Motor neuron (in vitro differentiated cells): Measurements from ENCODE around the gene ADCY3. TPM values are rescaled to one million over a fixed set of nuclear protein-coding genes. Genes with fewer than 3 reads are reported as not detected.
A peak's percentile ranks its signal among the peaks of the same experiment; 100 is the strongest.

Experiments used
- ATAC-seq, 8 experiments: fragments of 200-7000 bp; cut with Tn5 transposase; replicated peaks in 6 of 8; 2 replicates each; pipeline ENCODE4 v1.8.0; 2021; ENCODE audit warnings: mild to moderate bottlenecking in 8 of 8, moderate library complexity in 8 of 8
- H3K27ac ChIP-seq, 2 donors: fragments of 250-450 bp; sonication (Bioruptor Pico); 2 replicates each; pipeline ENCODE4 v1.9.0; 2021; ENCODE audit warnings: antibody characterized with exemption in 2 of 2, mild to moderate bottlenecking in 2 of 2, moderate library complexity in 1 of 2
- H3K4me1 ChIP-seq, 2 donors: fragments of 250-450 bp; sonication (Bioruptor Pico); replicated peaks in 1 of 2; 2 replicates each; pipeline ENCODE4 v1.6.1; 2021; ENCODE audit warnings: antibody characterized with exemption in 2 of 2, mild to moderate bottlenecking in 2 of 2, moderate library complexity in 1 of 2
- H3K4me3 ChIP-seq, 5 donors: fragments of 250-450 bp; sonication (Bioruptor Pico); 2 replicates each; pipeline ENCODE4 v1.9.0; 2021; ENCODE audit warnings: antibody characterized with exemption in 5 of 5, mild to moderate bottlenecking in 5 of 5, moderate library complexity in 4 of 5
- WGBS, 10 experiments: fragments of 450-650 bp; shearing (Covaris generic); methylation state at CpG; one replicate each; pipeline ENCODE4 v1.0.0; 2022; 5-methylcytosine and 5-hydroxymethylcytosine counted together
- in situ Hi-C, 9 experiments: fragments of 400-800 bp; cut with MboI; loops; one replicate each; pipeline ENCODE4 v1.15.0; 2021; ENCODE audit warnings: low sequenced_read_pairs in 9 of 9, low pct_unique_long_range_greater_than_20kb in 2 of 9; ENCODE audit not compliant: unreplicated experiment in 9 of 9
- total RNA-seq, 8 experiments: library from RNA; unstranded; fragments of 300-600 nt; gene quantifications; 2 replicates each; pipeline versions ENCODE4 v1.2.3 to v1.2.4, GENCODE V29; 2022

The ADCY3 gene
- total RNA-seq = 10 to 100 TPM; 10.2 to 91.3 (median 20.6) TPM

DNA sequence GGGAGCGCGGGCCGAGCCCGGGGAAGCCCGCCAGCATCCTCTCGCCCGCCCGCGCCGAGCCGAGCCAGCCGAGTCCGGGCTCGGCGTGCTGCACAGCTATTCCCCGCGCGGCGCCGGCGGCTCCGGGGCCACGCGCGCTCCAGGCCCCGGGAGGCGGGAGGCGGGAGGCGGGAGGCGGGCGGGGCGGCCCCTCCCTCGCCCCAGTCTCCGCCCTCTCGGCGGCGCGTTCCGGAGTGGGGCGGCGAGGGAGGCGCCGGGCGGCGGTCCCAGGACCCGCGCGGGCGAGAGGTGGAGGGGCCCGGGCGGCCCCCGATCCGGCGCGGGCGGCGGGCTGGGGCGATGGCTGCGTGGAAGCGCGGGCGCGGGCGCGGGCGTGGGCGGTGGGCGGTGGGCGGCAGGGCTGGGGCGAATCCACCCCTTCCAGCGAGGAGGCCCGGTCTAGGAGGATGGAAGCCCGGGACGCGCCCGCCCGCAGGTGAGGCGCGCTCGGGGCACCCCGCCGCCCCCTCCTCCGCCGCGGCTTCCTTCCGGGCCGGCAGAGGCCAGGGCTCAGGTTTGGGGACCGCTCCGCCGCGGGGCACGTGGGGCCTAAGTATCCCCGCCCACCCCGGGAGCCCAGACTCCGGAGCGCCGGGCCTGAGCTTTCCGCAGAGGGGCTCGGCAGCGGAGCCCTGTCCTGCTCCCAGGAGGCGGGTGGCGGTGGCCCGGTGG is at the start of gene ADCY3:
TSS of gene ADCY3 (minus strand) at position 140 of the 711 bp plus-strand sequence. CDS start 1,250 bp downstream, outside the sequence.
- in situ Hi-C loops = no loop called here
- H3K4me1 ChIP-seq = peaks cover 10% of the 10 kb centered on the region in 2 donors
- H3K27ac ChIP-seq = peak within 1 kb of the TSS in 1 of 2 donors; percentile 53
- peak within 1 kb of the TSS; percentile 38 to 77 (median 64) for H3K4me3 ChIP-seq
- ATAC-seq = peak; percentile 62 to 85 (median 80)
- 10% methylated on average over 2 of the region's 103 CpGs; no CpG with 5 or more reads in 9 of the 10 experiments for WGBS, 10 experiments

DNA sequence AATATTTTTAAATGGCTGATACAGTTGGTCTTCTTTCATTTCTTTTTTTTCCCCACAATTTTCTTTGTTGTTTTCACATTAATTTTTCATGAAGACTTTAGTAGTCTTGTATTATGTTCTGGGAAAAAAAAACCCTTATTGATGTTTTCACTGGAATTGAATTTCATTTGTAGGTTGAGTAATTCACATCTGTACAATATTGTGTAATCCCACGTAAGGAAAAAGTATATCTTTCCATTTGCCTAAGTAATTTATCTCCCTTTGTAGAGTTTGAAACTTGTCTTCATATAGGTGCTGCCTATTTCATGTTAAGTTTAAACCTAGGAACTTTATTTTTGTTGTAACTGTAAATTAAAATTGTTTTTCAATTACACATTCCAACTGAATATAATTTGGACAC is 49.7 kb upstream of the ADCY3 start:
- peaks cover 4 to 8% of the 10 kb centered on the region in 2 donors for H3K4me1 ChIP-seq
- no peak for ATAC-seq
- in situ Hi-C loops = loop anchor here in 2 of 9 experiments (10.0 to 25.0 kb wide), 2 partner anchors 155 to 557 kb away; no protein-coding TSS in a partner anchor
- WGBS, 10 experiments = 20 to 100% (median 71%) methylated on average over 1 of the region's 1 CpG; no CpG with 5 or more reads in 1 of the 10 experiments
- H3K4me3 ChIP-seq = no peak overlapping the region
- no peak overlapping the region for H3K27ac ChIP-seq

DNA sequence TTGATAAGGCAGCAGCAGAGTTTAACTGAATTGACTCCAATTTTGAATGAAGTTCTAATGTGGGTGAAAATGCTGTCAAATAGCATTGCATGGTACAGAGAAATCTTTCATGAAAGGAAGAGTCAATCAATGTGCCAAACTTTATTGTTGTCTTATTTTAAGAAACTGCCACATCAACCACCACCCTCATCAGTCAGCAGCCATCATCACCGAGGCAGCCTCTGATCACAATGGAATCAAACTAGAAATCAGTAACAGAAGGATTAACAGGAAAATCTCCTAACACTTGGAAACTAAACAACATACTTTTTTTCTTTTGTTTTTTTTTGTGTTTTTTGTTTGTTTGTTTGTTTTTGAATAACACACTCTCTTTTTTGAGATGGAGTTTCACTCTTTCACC is 41.9 kb upstream of the ADCY3 start:
- Histone ChIP-seq H3K27ac (no peak overlapping the region), H3K4me1 (no peaks in the 10 kb centered on the region), H3K4me3 (no peak overlapping the region)
- no peak for ATAC-seq
- in situ Hi-C loops = loop anchor here in 1 of 9 experiments (25.0 kb wide), 1 partner anchor 550 kb away; no protein-coding TSS in a partner anchor
- 78 to 100% (median 100%) methylated on average over 1 of the region's 1 CpG; no CpG with 5 or more reads in 2 of the 10 experiments for WGBS, 10 experiments

DNA sequence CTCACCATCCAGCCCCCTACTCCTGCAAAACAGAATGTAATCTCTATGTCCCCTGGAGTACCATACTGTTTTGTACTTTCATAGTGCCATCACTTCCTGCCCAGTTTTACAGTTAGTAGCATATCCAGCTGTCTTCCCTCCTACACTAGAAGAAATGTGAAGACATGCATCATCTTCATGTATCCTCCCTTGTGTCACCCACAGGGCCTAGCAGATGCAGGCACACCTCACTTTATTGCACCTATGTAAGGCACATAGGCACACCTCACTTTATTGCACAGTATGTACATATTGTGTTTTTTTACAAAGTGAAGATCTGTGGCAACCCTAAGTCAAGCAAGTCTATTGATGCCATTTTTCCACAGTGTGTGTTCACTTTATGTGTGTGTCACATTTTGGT is 39.7 kb upstream of the ADCY3 start:
- Histone ChIP-seq H3K4me1 (no peaks in the 10 kb centered on the region), H3K27ac (no peak overlapping the region), H3K4me3 (no peak overlapping the region)
- in situ Hi-C loops = loop anchor here in 1 of 9 experiments (25.0 kb wide), 1 partner anchor 547 kb away; no protein-coding TSS in a partner anchor
- ATAC-seq = peak in 1 of 8 experiments; percentile 24

DNA sequence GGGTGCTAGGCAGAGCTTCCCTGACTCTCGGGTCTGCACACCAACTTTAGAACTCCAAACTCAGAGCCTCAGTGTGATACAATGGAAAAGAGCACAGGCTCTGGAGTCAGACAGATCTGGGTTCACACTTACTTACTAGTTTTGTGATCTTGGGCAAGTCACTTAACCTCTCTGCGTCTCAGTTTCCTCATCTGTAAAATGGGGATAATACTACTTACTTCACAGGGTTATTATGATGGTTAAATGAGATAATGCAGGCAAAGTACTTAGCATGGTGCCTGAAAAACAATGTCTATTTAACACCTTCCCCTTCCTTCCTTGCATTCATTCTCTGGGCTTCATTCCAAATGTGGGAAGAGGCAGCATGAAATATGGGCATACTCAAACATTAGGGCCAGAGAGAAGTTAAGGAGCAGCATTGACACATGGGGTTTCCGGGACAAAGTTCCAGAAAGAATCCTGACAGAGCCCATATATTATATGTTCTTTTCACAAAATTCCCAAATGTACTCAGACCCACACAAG is 38.4 kb upstream of the ADCY3 start:
- 71 to 97% (median 90%) methylated on average over 1 to 3 of the region's 3 CpGs; no CpG with 5 or more reads in 1 of the 10 experiments for WGBS, 10 experiments
- Histone ChIP-seq H3K27ac (no peak overlapping the region), H3K4me3 (no peak overlapping the region), H3K4me1 (no peaks in the 10 kb centered on the region)
- in situ Hi-C loops = loop anchor here in 1 of 9 experiments (25.0 kb wide), 1 partner anchor 546 kb away; no protein-coding TSS in a partner anchor
- ATAC-seq = peak in 2 of 8 experiments; percentile 21 to 25

DNA sequence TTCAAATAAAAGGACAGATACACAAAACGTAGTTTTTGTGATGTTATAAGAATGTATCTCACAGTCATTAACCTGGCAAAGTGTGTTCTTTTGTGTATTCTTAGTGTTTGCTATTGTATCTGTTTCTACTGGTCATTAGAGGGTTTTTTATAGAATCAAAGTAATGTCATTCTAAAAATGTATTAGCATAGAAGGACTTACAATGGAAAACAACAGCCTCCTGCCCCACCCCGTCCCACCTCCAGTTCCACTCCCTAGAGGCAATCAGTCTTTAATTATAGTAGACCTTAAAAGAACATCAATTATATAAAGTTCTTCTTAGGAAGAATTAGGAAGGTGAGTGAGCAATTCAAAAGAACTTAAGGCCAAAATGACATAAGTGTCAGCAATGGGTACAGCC is 37.9 kb upstream of the ADCY3 start:
- WGBS, 10 experiments = 57 to 100% (median 80%) methylated on average over 1 to 2 of the region's 2 CpGs; no CpG with 5 or more reads in 3 of the 10 experiments
- H3K27ac ChIP-seq = no peak overlapping the region
- no peaks in the 10 kb centered on the region for H3K4me1 ChIP-seq
- in situ Hi-C loops = loop anchor here in 1 of 9 experiments (25.0 kb wide), 1 partner anchor 546 kb away; no protein-coding TSS in a partner anchor
- H3K4me3 ChIP-seq = no peak overlapping the region
- no peak for ATAC-seq

DNA sequence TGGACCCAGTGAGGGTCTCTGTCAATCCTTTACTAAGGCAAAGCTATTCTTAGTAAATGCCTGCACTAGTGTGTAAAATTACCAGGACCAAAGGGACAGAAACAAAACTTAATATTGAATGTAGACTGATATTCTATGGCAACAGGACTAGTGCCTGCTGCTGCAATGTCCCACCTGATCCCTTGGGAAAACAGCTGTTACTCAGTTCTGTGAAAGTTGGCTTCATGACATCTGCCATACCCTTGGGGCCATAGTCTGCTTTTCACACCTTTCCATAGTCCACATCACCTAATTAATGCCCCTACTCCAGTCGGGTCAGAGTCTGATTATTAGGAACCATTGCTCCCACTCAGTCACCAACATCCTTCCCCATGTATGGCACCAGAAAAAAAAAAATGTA is 37.2 kb upstream of the ADCY3 start:
- in situ Hi-C loops = loop anchor here in 1 of 9 experiments (25.0 kb wide), 1 partner anchor 545 kb away; no protein-coding TSS in a partner anchor
- ATAC-seq = no peak
- H3K27ac ChIP-seq = no peak overlapping the region
- 33 to 100% (median 100%) methylated on average over 1 of the region's 1 CpG; no CpG with 5 or more reads in 4 of the 10 experiments for WGBS, 10 experiments
- no peak overlapping the region for H3K4me3 ChIP-seq
- H3K4me1 ChIP-seq = no peaks in the 10 kb centered on the region

DNA sequence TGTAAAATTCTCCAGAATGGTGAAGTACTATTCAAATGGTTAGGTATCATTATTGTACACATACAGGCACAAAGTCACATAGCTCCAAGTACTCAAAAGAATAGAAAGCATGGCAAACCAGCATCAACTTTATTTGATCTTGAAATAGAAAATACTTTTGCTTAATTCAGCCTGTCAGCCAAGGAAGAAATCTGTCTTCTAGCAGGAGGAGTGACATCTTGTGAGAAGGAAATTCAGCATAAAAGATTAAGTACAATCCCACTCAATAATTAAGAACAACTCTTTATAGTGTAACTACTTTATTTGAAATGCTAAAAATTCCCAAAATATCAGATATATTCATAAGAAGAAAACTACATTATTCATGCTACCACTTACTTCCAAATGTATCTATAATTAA is 35.9 kb upstream of the ADCY3 start:
- ATAC-seq = no peak
- H3K27ac ChIP-seq = no peak overlapping the region
- in situ Hi-C loops = loop anchor here in 1 of 9 experiments (25.0 kb wide), 1 partner anchor 544 kb away; no protein-coding TSS in a partner anchor
- H3K4me1 ChIP-seq = no peaks in the 10 kb centered on the region
- no peak overlapping the region for H3K4me3 ChIP-seq

DNA sequence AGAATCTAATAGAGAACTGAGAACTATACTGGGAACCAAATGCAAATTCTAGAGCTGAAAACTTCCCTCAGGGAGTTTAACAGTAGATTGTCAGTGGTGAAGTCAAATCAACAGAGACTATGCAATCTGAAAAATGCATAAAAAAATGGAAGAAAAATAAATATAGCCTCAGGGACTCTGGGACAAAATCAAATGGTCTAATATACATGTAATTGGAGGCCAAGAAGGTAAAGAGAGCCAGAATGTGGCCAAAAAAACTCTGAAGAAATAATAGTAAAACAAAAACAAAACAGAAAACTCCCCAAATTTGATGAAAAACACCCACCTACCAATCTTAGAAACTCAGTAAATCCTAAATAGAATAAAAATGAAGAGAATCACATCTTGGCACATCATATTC is 35.2 kb upstream of the ADCY3 start:
- no peak for ATAC-seq
- Histone ChIP-seq H3K4me1 (no peaks in the 10 kb centered on the region), H3K27ac (no peak overlapping the region), H3K4me3 (no peak overlapping the region)
- in situ Hi-C loops = loop anchor here in 1 of 9 experiments (25.0 kb wide), 1 partner anchor 543 kb away; no protein-coding TSS in a partner anchor

DNA sequence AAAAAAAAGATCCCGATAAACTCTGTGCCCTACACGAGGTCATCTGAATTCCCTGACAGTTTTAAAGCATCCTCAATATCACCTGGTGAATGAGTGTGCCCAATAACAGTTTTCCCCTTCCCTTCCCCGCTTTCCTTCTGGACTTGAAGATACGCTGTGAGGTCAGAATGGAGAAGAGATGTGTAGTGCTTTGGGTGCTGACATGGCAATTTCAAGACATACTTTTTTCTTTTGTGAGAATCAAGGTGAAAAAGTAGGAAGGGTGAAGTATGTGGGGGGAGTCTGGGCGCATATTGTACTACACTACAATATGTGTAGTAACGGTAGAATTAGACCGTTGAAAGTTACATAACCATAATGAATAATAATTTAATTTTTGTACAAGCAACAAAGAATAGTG is 30.1 kb upstream of the ADCY3 start:
- ATAC-seq = no peak
- WGBS, 10 experiments = 73 to 100% (median 94%) methylated on average over 1 to 7 of the region's 7 CpGs
- in situ Hi-C loops = loop anchor here in 1 of 9 experiments (25.0 kb wide), 1 partner anchor 538 kb away; no protein-coding TSS in a partner anchor
- Histone ChIP-seq H3K4me3 (no peak overlapping the region), H3K4me1 (no peaks in the 10 kb centered on the region), H3K27ac (no peak overlapping the region)

DNA sequence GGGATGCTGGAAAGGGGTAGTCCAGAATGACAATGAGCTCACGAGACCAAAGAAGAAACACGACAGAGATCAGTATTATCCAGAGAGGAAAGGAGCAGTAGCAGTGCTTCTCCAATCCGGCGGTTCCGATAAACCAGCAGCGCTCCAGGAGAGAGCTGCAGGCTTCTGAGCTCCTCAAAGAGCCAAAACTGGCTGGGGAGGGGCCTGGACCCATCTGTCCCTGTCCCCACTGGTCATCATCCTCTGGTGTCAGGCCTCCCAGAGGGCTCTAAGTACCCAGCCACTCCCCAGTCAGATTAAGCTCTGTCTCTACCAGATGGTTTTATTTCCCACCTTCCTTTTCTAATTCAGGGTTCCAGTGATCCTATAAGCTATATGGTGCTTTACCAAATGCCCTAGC is 28.5 kb upstream of the ADCY3 start:
- in situ Hi-C loops = no loop called here
- Histone ChIP-seq H3K4me1 (no peaks in the 10 kb centered on the region), H3K4me3 (no peak overlapping the region), H3K27ac (no peak overlapping the region)
- ATAC-seq = no peak
- 61 to 100% (median 87%) methylated on average over 1 to 6 of the region's 6 CpGs; no CpG with 5 or more reads in 1 of the 10 experiments for WGBS, 10 experiments

DNA sequence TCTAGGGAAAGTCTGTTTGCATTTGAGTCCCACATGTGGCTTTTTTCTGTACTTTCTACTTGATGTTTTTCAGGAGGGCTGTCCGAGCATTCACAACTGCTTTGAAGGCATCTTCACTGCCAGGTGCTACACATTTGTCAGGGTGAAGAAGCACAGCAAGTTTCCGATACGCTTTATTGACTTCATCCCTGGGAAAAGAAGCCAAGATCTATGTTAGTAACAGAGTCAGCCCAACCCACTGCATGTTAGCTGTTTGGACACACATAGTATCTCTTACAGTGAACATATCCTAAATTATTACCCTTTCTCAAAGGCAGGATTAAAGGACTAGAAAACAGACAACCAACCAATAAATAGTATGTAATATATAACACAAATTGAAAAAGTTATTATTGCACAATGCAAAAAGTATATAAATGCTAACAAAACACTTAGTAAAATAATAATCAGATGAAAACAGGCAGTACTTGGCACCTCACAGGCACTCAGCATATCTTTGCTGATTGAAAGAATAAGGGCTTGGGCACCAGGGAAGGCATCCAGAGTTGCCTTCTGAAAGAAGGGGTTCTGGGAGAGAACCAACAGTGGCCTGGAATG is 27.6 kb upstream of the ADCY3 start:
- Histone ChIP-seq H3K27ac (no peak overlapping the region), H3K4me3 (no peak overlapping the region), H3K4me1 (no peaks in the 10 kb centered on the region)
- 60 to 100% (median 98%) methylated on average over 1 to 3 of the region's 3 CpGs; no CpG with 5 or more reads in 2 of the 10 experiments for WGBS, 10 experiments
- no peak for ATAC-seq
- in situ Hi-C loops = no loop called here

DNA sequence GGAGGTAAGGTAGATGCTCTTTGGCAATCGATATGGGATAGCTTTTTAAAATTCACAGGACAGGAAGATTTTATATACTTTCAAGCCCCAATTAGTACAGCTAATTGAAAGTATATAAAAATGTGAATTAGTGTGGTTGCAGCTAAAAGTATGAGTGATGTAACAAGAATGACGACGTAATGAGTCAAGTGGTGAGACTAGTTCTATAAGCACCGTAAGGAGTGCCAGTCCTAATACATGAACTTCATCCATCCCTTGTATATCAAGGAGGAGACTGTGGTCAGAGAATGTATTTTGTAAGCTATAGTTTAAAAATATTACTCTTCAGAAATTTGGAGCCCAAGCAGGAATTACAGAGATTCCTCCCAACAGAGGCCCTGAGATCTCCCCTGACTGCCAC is 25.9 kb upstream of the ADCY3 start:
- no peak for ATAC-seq
- Histone ChIP-seq H3K4me1 (no peaks in the 10 kb centered on the region), H3K4me3 (no peak overlapping the region), H3K27ac (no peak overlapping the region)
- in situ Hi-C loops = no loop called here
- WGBS, 10 experiments = 74 to 100% (median 95%) methylated on average over 1 to 4 of the region's 4 CpGs; no CpG with 5 or more reads in 1 of the 10 experiments
